DND-41 (cell line): ENCODE results near the gene USP7.
"Not testable (repeated sequence)": the region's sequence is repeated elsewhere in the genome, so short reads cannot be mapped to it uniquely, and the experiment has no call there.

ENCODE experiments used
- EZH2 ChIP-seq: IDR thresholded peaks from 3 replicates; pipeline ENCODE4 v1.6.1; 2012; ENCODE audit warnings: borderline replicate concordance, low read depth, mild to moderate bottlenecking, moderate library complexity, low read length, inconsistent platforms; ENCODE audit not compliant: severe bottlenecking
- TF ChIP-seq, protein P1 (sequence below): IDR thresholded peaks from 2 replicates; pipeline ENCODE4 v1.5.1; 2012; ENCODE audit warnings: borderline replicate concordance, low read length, moderate library complexity, mild to moderate bottlenecking; ENCODE audit not compliant: poor library complexity, severe bottlenecking; ENCODE audit errors: extremely low read depth

DNA sequence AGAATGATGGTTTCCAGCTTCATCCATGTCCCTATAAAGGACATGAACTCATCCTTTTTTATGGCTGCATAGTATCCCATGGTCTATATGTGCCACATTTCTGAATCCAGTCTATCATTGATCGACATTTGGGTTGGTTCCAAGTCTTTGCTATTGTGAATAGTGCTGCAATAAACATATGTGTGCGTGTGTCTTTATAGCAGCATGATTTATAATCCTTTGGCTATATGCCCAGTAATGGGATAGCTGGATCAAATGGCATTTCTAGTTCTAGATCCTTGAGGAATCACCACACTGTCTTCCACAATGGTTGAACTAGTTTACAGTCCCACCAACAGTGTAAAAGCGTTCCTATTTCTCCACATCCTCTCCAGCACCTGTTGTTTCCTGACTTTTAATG lies 12.5 kb upstream of the USP7 start:
- TF ChIP-seq, protein P1, sequence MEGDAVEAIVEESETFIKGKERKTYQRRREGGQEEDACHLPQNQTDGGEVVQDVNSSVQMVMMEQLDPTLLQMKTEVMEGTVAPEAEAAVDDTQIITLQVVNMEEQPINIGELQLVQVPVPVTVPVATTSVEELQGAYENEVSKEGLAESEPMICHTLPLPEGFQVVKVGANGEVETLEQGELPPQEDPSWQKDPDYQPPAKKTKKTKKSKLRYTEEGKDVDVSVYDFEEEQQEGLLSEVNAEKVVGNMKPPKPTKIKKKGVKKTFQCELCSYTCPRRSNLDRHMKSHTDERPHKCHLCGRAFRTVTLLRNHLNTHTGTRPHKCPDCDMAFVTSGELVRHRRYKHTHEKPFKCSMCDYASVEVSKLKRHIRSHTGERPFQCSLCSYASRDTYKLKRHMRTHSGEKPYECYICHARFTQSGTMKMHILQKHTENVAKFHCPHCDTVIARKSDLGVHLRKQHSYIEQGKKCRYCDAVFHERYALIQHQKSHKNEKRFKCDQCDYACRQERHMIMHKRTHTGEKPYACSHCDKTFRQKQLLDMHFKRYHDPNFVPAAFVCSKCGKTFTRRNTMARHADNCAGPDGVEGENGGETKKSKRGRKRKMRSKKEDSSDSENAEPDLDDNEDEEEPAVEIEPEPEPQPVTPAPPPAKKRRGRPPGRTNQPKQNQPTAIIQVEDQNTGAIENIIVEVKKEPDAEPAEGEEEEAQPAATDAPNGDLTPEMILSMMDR, result not testable (repeated sequence)
- TF ChIP-seq EZH2, result not testable (repeated sequence)
